Measurements from ENCODE around the gene GNPDA1.

The GNPDA1 gene

GRCh38 chr5:141992349-141992963 is 20.4 kb downstream of the GNPDA1 start:
- Mint-ChIP-seq H3K4me3 (no peak overlapping the region), H3K27me3 (ENCODE audit: low read depth) (no peaks in the 10 kb centered on the region), H3K9me3 (no peaks in the 10 kb centered on the region), H3K36me3 (ENCODE audit: low read depth) (peaks cover 51% of the 10 kb centered on the region), H3K27ac (no peak overlapping the region), H3K4me1 (no peaks in the 10 kb centered on the region)
- TF ChIP-seq, protein P1, sequence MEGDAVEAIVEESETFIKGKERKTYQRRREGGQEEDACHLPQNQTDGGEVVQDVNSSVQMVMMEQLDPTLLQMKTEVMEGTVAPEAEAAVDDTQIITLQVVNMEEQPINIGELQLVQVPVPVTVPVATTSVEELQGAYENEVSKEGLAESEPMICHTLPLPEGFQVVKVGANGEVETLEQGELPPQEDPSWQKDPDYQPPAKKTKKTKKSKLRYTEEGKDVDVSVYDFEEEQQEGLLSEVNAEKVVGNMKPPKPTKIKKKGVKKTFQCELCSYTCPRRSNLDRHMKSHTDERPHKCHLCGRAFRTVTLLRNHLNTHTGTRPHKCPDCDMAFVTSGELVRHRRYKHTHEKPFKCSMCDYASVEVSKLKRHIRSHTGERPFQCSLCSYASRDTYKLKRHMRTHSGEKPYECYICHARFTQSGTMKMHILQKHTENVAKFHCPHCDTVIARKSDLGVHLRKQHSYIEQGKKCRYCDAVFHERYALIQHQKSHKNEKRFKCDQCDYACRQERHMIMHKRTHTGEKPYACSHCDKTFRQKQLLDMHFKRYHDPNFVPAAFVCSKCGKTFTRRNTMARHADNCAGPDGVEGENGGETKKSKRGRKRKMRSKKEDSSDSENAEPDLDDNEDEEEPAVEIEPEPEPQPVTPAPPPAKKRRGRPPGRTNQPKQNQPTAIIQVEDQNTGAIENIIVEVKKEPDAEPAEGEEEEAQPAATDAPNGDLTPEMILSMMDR (IDR thresholded peaks at IDR 0.05; ENCODE audit: unreplicated experiment in 3 of 3) = peak; percentile 78 to 87 (median 80)

DNA sequence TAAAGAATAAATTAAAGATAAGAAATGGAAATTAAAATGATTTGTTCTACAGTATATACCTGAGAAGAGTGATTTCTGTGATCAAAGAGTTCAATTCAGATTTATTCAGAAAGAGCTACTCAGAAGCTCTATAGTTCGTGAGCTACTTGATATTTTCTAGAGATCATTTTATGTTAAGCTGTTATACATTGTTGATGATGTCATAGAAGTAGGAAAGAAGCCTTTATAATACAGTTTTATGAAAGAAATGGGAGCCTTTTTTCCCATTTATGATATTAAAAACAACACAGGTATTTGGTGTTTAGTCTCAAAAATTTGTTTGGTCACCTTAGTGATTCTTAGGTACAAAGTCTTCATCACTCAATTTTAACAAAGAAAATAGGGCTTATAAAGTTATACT is 23.1 kb downstream of the GNPDA1 start:
- H3K27ac Mint-ChIP-seq = no peak overlapping the region
- no peaks in the 10 kb centered on the region for H3K4me1 Mint-ChIP-seq
- no peak overlapping the region for H3K4me3 Mint-ChIP-seq
- H3K9me3 Mint-ChIP-seq = no peaks in the 10 kb centered on the region
- H3K36me3 Mint-ChIP-seq (ENCODE audit: low read depth) = peaks cover 56% of the 10 kb centered on the region
- H3K27me3 Mint-ChIP-seq (ENCODE audit: low read depth) = no peaks in the 10 kb centered on the region
- TF ChIP-seq, protein P1 (IDR thresholded peaks at IDR 0.05; ENCODE audit: unreplicated experiment in 3 of 3) = no peak

GRCh38 chr5:141986072-141986471 is 26.8 kb downstream of the GNPDA1 start:
- TF ChIP-seq, protein P1 (IDR thresholded peaks at IDR 0.05; ENCODE audit: unreplicated experiment in 3 of 3) = no peak
- H3K27ac Mint-ChIP-seq = no peak overlapping the region
- no peaks in the 10 kb centered on the region for H3K9me3 Mint-ChIP-seq
- H3K4me1 Mint-ChIP-seq = no peaks in the 10 kb centered on the region
- peaks cover 63% of the 10 kb centered on the region for H3K36me3 Mint-ChIP-seq (ENCODE audit: low read depth)
- H3K27me3 Mint-ChIP-seq (ENCODE audit: low read depth) = no peaks in the 10 kb centered on the region
- no peak overlapping the region for H3K4me3 Mint-ChIP-seq

DNA sequence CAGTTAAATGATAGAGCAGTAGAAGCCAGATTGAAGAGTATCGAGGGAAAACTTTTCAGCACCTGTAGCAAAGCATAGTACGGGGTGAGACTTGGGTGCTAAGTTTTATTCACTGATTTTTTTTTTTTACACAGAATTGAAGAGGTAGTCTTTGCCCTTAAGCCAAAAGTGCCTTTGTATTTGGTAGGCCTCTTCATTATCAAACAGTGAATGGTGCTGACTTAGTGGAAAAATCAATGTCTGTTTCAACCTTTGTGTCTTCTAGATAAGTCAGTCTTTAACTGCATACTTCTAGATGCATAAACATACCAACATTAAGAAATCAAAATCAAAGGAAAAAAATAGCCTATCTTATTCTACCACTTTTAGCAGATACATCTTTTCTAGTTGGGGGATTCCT is 30.2 kb downstream of the GNPDA1 start:
- Mint-ChIP-seq H3K27ac (no peak overlapping the region), H3K4me1 (no peaks in the 10 kb centered on the region), H3K27me3 (ENCODE audit: low read depth) (no peaks in the 10 kb centered on the region), H3K9me3 (no peaks in the 10 kb centered on the region), H3K4me3 (no peak overlapping the region), H3K36me3 (ENCODE audit: low read depth) (peaks cover 80% of the 10 kb centered on the region)
- TF ChIP-seq, protein P1 (IDR thresholded peaks at IDR 0.05; ENCODE audit: unreplicated experiment in 3 of 3) = no peak

DNA sequence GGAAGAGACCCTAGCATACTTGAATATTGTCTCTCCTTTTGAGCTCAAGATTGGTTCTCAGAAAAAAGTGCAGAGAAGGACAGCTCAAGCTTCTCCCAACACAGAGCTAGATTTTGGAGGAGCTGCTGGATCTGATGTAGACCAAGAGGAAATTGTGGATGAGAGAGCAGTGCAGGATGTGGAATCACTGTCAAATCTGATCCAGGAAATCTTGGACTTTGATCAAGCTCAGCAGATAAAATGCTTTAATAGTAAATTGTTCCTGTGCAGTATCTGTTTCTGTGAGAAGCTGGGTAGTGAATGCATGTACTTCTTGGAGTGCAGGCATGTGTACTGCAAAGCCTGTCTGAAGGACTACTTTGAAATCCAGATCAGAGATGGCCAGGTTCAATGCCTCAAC is 34.4 kb downstream of the GNPDA1 start:
- TF ChIP-seq, protein P1 (IDR thresholded peaks at IDR 0.05; ENCODE audit: unreplicated experiment in 3 of 3) = no peak
- H3K27ac Mint-ChIP-seq = no peak overlapping the region
- peaks cover 78% of the 10 kb centered on the region for H3K36me3 Mint-ChIP-seq (ENCODE audit: low read depth)
- H3K4me1 Mint-ChIP-seq = no peaks in the 10 kb centered on the region
- H3K27me3 Mint-ChIP-seq (ENCODE audit: low read depth) = no peaks in the 10 kb centered on the region
- no peak overlapping the region for H3K4me3 Mint-ChIP-seq
- H3K9me3 Mint-ChIP-seq = no peaks in the 10 kb centered on the region

- Mint-ChIP-seq H3K4me1 (no peaks in the 10 kb centered on the region), H3K36me3 (ENCODE audit: low read depth) (peaks cover 66% of the 10 kb centered on the region), H3K4me3 (no peak overlapping the region), H3K9me3 (no peaks in the 10 kb centered on the region), H3K27ac (no peak overlapping the region), H3K27me3 (ENCODE audit: low read depth) (no peaks in the 10 kb centered on the region)
- TF ChIP-seq, protein P1 (IDR thresholded peaks at IDR 0.05; ENCODE audit: unreplicated experiment in 3 of 3) = no peak
Observed at GRCh38 chr5:141976176-141976575, 36.7 kb downstream of the GNPDA1 start.

Measured in nephron (organoid).